Activated naive CD4-positive, alpha-beta T cell treated with Interleukin-2 at 50 U/mL for 16 hours (primary cell): ENCODE measurements around the gene ZNF711.
"Not testable (repeated sequence)": the region's sequence is repeated elsewhere in the genome, so short reads cannot be mapped to it uniquely, and the experiment has no call there.

Experiments
- DNase-seq: peaks from one replicate; pipeline ENCODE4 v3.0.0-alpha.2; 2020

Gene ZNF711

GRCh38 chrX:85243761-85244449 is at the start of gene ZNF711, which contains the start of gene SATL1:
Gene ZNF711 (plus strand): TSS chrX:85243991. CDS start chrX:85247573, 3,582 bp downstream.
Gene SATL1 (minus strand): TSS chrX:85243779. CDS start chrX:85108968, 134,811 bp downstream.
- peak; percentile 1 for DNase-seq

GRCh38 chrX:85196319-85196718 is 47.5 kb upstream of the ZNF711 start:
- no peak for DNase-seq

GRCh38 chrX:85203461-85203970 is 40.3 kb upstream of the ZNF711 start:
- no peak for DNase-seq

- DNase-seq = no peak
Observed at GRCh38 chrX:85213792-85214530, 29.8 kb upstream of the ZNF711 start.

GRCh38 chrX:85215946-85216345 is 27.8 kb upstream of the ZNF711 start:
- DNase-seq = no peak

GRCh38 chrX:85221361-85221760 is 22.4 kb upstream of the ZNF711 start:
- DNase-seq = no peak

- no peak for DNase-seq
Observed at GRCh38 chrX:85223359-85223758, 20.4 kb upstream of the ZNF711 start.

- no peak for DNase-seq
Observed at GRCh38 chrX:85243155-85243554, 636 bp upstream of the ZNF711 start.

GRCh38 chrX:85244450-85245211 is 840 bp downstream of the ZNF711 start:
- DNase-seq = no peak

- not testable (repeated sequence) for DNase-seq
Observed at GRCh38 chrX:85285286-85285685, 41.5 kb downstream of the ZNF711 start.

- no peak for DNase-seq
Observed at GRCh38 chrX:85288992-85289723, 45.4 kb downstream of the ZNF711 start.

- DNase-seq = no peak
Observed at GRCh38 chrX:85303544-85303943, 59.8 kb downstream of the ZNF711 start.

- DNase-seq = no peak
Observed at GRCh38 chrX:85309717-85310116, 65.9 kb downstream of the ZNF711 start.

GRCh38 chrX:85311348-85311747 is 67.6 kb downstream of the ZNF711 start:
- DNase-seq = not testable (repeated sequence)
